ENCODE data around the gene SVEP1. TPM values are rescaled to one million over a fixed set of nuclear protein-coding genes. Genes with fewer than 3 reads are reported as not detected.
A peak's percentile ranks its signal among the peaks of the same experiment; 100 is the strongest.
"Not testable (repeated sequence)": the region's sequence is repeated elsewhere in the genome, so short reads cannot be mapped to it uniquely, and the experiment has no call there.

Gene SVEP1
- total and polyA plus RNA-seq, 8 donors = 0.43 to 64.4 (median 8.4) TPM

GRCh38 chr9:110620726-110621125 lies 41.2 kb upstream of the SVEP1 start:
- no peaks in the 10 kb centered on the region for H3K27me3 ChIP-seq
- H3K4me3 ChIP-seq = no peak overlapping the region
- H3K27ac ChIP-seq = no peak overlapping the region
- TF ChIP-seq, protein P1, sequence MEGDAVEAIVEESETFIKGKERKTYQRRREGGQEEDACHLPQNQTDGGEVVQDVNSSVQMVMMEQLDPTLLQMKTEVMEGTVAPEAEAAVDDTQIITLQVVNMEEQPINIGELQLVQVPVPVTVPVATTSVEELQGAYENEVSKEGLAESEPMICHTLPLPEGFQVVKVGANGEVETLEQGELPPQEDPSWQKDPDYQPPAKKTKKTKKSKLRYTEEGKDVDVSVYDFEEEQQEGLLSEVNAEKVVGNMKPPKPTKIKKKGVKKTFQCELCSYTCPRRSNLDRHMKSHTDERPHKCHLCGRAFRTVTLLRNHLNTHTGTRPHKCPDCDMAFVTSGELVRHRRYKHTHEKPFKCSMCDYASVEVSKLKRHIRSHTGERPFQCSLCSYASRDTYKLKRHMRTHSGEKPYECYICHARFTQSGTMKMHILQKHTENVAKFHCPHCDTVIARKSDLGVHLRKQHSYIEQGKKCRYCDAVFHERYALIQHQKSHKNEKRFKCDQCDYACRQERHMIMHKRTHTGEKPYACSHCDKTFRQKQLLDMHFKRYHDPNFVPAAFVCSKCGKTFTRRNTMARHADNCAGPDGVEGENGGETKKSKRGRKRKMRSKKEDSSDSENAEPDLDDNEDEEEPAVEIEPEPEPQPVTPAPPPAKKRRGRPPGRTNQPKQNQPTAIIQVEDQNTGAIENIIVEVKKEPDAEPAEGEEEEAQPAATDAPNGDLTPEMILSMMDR (IDR thresholded peaks at IDR 0.05) = no peak
- TF ChIP-seq EP300 (IDR thresholded peaks at IDR 0.05) (no peak), POLR2AphosphoS5 (IDR thresholded peaks at IDR 0.05) (no peak), POLR2A (IDR thresholded peaks at IDR 0.05) (no peak)
- 53 to 64% (median 58%) methylated on average over 3 of the region's 3 CpGs for WGBS, 5 donors
- peaks cover 0 to 3% (median 0%) of the 10 kb centered on the region in 4 donors for H3K4me1 ChIP-seq
- H3K9me3 ChIP-seq = no peaks in the 10 kb centered on the region
- H3K36me3 ChIP-seq = no peaks in the 10 kb centered on the region
- intact Hi-C loops (cut with DNase I; ENCODE audit: low total_unique reads) = loop anchor here (10.0 kb wide), 1 partner anchor 176 kb away; no protein-coding TSS in a partner anchor
- DNase-seq = peak in 1 of 2 donors; percentile 32

- intact Hi-C loops (cut with DNase I; ENCODE audit: low total_unique reads) = loop anchor here (10.0 kb wide), 1 partner anchor 175 kb away; no protein-coding TSS in a partner anchor
- TF ChIP-seq, protein P1 (IDR thresholded peaks at IDR 0.05) = no peak
- TF ChIP-seq POLR2A (IDR thresholded peaks at IDR 0.05) (no peak), EP300 (IDR thresholded peaks at IDR 0.05) (no peak)
- DNase-seq = no peak
These were observed 40.3 kb upstream of the SVEP1 start for GRCh38 chr9:110619831-110620230.

DNA sequence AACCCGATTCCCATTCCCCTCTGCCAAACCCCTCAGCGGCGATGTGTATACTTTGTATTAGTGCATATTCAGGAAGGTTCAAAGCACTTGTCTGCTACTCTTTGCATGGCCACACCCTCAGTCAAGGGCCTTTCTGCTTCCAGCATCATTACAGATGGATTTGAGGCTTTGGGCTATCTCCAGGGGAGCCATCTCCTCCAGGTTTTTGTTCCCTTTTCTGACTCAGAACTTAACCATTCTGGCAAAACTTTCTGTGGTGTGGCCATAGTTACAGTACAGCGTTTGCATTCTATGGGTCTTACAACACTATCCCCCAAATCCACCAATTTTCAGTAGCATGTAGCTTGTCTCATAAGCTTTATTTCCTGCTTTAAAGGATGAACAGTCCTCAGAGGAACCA lies 36.0 kb upstream of the SVEP1 start:
- intact Hi-C loops (cut with DNase I; ENCODE audit: low total_unique reads) = no loop called here
- Histone ChIP-seq H3K27ac (no peak overlapping the region), H3K4me3 (no peak overlapping the region), H3K27me3 (no peaks in the 10 kb centered on the region), H3K9me3 (no peaks in the 10 kb centered on the region), H3K36me3 (no peaks in the 10 kb centered on the region), H3K4me1 (no peaks in the 10 kb centered on the region)
- TF ChIP-seq, protein P1 (IDR thresholded peaks at IDR 0.05) = no peak
- TF ChIP-seq POLR2AphosphoS5 (IDR thresholded peaks at IDR 0.05) = no peak
- WGBS, 5 donors = 82 to 94% (median 84%) methylated on average over 4 of the region's 4 CpGs
- no peak for DNase-seq

More at GRCh38 chr9:110619831-110620230, 40.3 kb upstream of the SVEP1 start:
- Histone ChIP-seq H3K27ac (no peak overlapping the region), H3K36me3 (no peaks in the 10 kb centered on the region), H3K4me3 (no peak overlapping the region), H3K27me3 (no peaks in the 10 kb centered on the region), H3K9me3 (no peaks in the 10 kb centered on the region), H3K4me1 (peaks cover 0 to 3% (median 0%) of the 10 kb centered on the region in 4 donors)

DNA sequence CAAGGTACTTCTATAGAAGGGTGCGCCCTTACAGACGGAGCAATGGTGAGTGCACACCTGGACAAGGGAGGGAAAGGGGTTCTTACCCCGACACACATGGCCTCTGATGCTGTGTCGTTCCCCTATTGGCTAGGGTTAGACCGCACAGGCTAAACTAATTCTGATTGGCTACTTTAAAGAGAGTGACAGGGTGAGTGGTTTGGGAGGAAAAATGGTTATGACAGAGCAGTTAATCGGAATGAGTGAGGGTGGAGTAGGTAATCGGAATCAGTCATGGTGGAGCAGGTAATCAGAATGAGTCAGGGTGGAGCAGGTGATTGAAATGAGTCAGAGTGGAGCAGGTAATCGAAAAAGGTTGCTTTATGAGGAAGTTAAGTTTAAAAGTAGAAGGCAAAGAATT lies 35.0 kb upstream of the SVEP1 start:
- H3K27me3 ChIP-seq; H3K36me3 ChIP-seq; H3K9me3 ChIP-seq; intact Hi-C loops (cut with DNase I; ENCODE audit: low total_unique reads); H3K27ac ChIP-seq; DNase-seq; H3K4me3 ChIP-seq; H3K4me1 ChIP-seq: not testable (repeated sequence)
- 75 to 92% (median 80%) methylated on average over 8 of the region's 8 CpGs for WGBS, 5 donors

- intact Hi-C loops (cut with DNase I; ENCODE audit: low total_unique reads) = no loop called here
- H3K4me1 ChIP-seq = no peaks in the 10 kb centered on the region
- TF ChIP-seq EP300 (IDR thresholded peaks at IDR 0.05) (no peak), POLR2AphosphoS5 (IDR thresholded peaks at IDR 0.05) (no peak), POLR2A (IDR thresholded peaks at IDR 0.05) (no peak)
- TF ChIP-seq, protein P1 (IDR thresholded peaks at IDR 0.05) = no peak
- H3K9me3 ChIP-seq = no peaks in the 10 kb centered on the region
- WGBS, 5 donors = 72 to 89% (median 85%) methylated on average over 9 of the region's 9 CpGs
- no peak for DNase-seq
- no peak overlapping the region for H3K4me3 ChIP-seq
- H3K27ac ChIP-seq = no peak overlapping the region
- H3K36me3 ChIP-seq = no peaks in the 10 kb centered on the region
- no peaks in the 10 kb centered on the region for H3K27me3 ChIP-seq
These were observed 26.7 kb upstream of the SVEP1 start for GRCh38 chr9:110606179-110606790.
